ENCODE results near the gene ELFN2.
"Not testable (repeated sequence)": the region's sequence is repeated elsewhere in the genome, so short reads cannot be mapped to it uniquely, and the experiment has no call there.

ELFN2 gene

DNA sequence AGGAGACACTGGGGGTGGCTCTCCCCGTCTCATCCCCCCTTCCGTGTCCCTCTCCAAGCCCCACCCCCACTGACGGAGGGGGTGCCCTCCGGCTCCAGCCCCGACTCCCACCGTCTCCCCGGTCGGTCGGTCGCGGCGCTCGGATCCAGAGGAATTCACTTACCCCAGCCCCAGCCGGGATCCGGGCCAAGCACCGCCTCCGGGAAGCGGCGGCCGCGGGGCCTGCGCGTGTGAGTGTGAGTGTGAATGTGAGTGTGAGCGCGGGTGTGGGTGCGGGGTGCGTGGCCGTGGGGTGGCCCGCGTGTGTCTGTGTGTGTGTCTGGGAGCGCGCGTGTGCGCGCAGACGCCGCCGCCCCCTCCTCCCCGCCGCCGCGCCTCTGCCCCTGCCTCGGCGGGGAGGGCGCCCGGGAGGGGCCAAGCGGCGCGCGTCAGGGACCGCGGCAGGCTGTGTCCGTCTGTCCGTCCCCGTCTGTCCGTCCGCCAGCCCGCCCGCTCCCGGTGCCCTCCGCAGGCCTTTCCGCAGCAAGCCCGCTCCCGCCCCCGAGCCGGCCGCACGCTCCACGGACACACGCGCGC, at the start of gene ELFN2:
ELFN2 (minus strand) TSS at position 345 of the 576 bp plus-strand sequence. CDS start 51,945 bp downstream, outside the sequence.
- no peak for DNase-seq (ENCODE audit: low read depth in 2 of 2)

DNA sequence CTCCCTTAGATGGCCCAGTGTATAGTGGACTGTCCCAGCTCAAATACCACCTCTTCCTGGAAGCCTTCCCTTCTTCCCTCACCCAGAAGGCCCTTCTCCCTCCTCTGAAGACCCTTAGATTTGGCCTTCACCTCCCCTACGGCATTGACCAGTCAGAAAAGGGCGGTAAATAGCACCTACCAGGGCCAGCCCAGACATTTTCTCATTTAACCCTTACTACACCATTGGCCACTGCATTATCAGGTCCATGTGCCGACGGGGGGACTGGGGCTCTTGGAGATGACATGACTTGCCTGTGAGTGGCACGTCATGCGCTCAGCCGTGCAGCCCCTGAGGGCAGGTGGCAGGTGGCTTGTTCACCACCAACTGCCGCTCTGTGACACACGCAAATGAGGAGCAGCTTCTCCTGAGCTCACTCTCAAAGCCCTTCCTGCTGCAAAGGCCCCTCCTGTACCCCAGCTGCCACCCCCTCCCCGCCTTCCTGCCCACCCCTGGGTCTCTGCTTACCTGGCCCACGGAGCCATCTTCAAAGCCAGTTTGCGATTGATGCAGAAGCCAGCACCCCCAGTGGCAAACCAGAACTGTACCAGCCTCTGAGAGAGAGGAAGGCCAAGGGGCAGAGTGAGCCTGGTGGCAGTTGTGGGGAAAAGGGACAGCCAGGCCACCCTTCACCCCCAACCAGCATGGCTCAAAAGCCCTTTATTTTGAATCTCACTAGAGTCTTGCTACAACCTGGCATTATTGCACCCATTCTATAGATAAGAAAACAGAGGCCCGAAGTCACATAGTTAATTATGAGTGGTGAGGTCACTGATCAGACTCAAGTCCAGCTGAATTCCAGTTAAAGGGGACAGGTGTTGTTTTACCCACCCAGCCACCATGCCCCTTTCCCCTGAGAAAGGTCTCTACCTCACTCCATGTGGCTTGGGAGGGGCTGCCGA, 49.4 kb upstream of the ELFN2 start:
- DNase-seq (ENCODE audit: low read depth in 2 of 2) = no peak

GRCh38 chr22:37474447-37475090, 47.3 kb upstream of the ELFN2 start:
- no peak for DNase-seq (ENCODE audit: low read depth in 2 of 2)

DNA sequence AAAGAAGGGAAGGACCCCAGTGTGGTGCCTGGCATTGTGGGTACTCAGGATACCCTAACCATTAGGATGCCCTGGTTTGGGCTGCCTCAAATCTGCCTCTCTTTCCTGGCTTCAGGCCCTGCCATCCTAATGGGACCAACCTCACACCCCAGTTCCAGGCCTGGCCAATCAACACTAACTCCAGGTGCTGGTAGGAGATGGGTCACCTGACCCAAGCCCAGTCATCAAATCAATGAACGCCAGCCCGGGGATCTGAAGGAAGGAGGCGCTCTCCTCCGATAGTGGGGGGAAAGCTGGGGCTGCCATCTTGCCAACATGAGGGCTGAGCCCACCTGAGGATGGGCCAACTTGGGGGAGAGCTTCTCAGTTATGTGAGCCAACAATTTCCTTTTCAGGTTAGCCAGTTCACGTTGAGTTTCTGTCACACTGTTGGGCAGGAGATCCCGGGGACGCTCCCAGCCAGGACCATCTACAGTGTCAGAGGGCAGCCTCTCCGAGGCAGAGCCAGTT, 46.2 kb upstream of the ELFN2 start:
- DNase-seq (ENCODE audit: low read depth in 2 of 2) = no peak

GRCh38 chr22:37472418-37473006, 45.2 kb upstream of the ELFN2 start:
- no peak for DNase-seq (ENCODE audit: low read depth in 2 of 2)

DNA sequence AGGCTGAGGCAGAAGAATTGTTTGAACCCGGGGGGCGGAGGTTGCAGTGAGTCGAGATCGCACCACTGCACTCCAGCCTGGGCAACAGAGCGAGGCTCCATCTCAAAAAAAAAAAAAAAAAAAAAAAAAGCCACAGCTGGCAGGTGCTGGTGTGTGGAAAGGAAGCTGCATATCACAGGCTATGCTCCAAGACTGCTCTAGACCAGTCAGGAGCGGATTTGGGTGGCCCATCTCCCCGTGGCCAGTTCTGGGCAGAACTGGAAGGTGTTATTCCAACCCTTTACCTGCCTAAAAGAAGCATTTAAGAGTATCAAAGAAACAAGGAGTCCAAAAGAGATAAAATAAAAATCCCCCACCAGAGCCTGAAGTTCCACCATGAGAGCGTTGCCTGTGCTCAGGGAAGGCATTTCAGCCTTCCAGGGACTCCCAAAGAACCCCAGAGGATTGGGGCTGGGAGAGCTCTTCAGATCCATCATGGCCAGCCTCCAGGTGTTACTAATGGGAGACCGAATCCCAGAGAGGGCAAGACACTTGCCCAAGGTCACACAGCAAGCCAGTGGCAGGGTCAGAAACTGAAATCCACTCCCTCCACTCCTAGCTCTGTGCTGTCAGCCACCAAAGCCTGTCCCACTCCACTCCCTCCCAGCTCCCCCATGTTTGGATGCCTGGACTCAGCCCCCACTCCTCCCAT, 44.6 kb upstream of the ELFN2 start:
- DNase-seq (ENCODE audit: low read depth in 2 of 2) = no peak

DNA sequence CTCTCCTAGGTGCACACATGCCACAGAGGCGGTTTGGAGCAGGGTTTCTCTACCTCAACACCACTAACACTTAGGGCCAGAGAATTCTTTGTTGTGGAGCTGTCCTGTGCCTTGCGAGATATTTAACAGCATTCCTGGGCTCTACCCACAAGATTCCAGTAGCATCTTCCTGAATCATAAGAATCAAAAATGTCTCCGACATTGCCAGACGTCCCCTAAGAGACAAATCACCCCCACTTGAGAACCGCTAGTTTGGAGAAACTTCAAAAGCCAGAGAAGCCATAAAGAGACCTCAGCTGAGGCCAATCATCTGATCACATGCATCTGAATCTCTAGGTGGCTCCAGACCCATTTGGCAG, 42.8 kb upstream of the ELFN2 start:
- DNase-seq (ENCODE audit: low read depth in 2 of 2) = no peak

- DNase-seq (ENCODE audit: low read depth in 2 of 2) = no peak
These were observed 42.3 kb upstream of the ELFN2 start for GRCh38 chr22:37469416-37470086.

DNA sequence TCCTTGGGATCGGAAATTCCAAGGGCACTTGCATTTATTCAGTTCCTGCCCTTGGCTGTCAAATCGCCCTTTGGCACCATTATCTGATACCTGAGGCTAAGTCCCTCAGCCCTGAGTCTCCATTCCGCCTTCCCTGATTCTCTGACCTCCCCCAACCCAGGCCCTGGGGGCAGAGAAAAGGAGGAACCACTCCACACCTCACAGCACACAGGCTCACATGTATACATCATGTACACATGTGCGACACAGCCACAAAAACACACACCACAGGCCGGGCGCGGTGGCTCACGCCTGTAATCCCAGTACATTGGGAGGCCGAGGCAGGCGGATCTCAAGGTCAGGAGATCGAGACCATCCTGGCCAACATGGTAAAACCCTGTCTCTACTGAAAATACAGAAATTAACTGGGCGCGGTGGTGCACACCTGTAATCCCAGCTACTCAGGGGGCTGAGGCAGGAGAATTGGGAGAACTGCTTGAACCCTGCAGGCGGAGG, 41.0 kb upstream of the ELFN2 start:
- not testable (repeated sequence) for DNase-seq (ENCODE audit: low read depth in 2 of 2)

DNA sequence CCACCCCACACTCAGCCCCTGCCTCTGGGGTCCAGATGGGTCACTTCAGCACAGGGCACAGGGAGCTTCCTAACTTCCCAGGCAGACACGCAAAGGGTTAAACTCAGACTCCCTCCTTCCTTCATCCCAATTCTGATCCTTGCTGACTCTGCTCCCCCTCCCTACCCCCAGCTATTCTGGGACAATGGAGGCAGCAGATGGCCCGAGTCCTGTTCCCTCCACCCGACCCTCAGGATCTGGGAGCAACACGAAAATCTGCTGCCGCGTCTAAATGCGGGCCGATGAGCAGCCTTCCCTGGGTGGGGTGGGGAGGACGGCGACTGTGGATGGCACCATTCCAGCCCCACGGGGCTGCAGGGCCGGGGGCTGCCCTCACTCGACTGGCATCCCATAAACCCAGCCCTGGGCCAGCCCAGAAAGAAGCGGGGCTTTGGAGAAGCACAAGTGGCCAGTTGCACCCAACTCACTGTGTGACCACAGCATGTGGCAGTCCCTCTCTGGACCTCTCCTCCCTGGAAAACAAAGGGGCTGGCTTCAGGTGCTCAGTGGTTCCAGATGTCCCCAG, 40.2 kb upstream of the ELFN2 start:
- no peak for DNase-seq (ENCODE audit: low read depth in 2 of 2)

DNA sequence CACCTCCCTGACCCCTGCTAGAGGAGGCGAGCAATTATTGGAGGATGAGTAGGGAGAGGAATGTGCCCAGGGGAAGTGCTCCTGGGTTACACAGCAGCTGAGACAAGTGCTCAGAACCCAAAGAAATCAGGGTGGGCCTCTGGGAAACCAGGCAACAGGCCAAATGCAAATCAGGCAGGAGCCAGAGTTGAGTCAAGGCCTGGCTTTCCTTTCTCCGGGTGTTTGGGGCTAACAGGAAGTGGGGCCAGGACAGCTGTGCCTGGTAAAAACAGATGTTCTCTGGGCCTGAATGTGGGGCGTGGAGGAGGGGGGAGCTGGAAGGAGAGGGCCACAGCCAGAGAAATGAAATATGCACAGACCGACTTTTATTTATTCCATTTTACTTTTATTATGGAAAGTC, 36.9 kb upstream of the ELFN2 start:
- DNase-seq (ENCODE audit: low read depth in 2 of 2) = no peak

- DNase-seq (ENCODE audit: low read depth in 2 of 2) = no peak
These were observed 35.7 kb upstream of the ELFN2 start for GRCh38 chr22:37462983-37463382.

GRCh38 chr22:37462436-37462835, 35.2 kb upstream of the ELFN2 start:
- DNase-seq (ENCODE audit: low read depth in 2 of 2) = no peak

DNA sequence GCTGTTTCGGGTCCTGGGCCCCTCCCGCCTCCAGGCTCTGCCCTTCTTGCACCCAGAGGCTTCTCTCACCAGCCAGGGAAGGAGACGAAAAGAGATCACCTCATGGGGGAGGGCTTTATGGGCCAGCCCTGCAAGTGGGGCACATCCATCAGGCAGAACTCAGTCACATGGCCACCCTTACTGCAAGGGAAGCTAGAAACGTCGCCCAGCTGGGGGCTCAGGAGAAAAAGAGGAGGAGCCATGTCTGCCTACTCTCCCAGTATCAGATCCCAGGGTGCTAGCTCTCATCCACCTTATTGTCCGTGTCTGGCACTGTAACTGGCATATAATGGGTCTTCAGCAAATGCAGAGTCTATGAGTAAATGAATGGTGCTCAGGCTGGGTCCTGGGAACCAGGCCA, 34.7 kb upstream of the ELFN2 start:
- DNase-seq (ENCODE audit: low read depth in 2 of 2) = no peak

DNA sequence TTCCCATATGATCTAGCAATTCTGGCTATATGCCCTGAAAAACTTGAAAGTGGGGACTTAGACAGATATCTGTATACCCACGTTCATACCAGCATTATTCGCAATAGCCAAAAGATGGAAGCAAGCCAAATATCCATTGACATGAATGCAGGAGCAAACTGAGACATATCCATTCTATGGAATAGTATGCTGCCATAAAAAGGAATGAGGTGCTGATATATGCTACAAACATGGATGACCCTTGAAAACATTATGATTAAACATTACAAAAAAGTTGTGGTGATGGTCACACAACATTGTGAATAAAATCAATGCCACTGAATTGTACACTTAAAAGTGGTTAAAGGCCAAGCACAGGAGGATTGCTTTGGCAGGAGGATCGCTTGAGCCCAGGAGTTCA, 33.4 kb upstream of the ELFN2 start:
- DNase-seq (ENCODE audit: low read depth in 2 of 2) = no peak

GRCh38 chr22:37459206-37459605, 31.9 kb upstream of the ELFN2 start:
- DNase-seq (ENCODE audit: low read depth in 2 of 2) = no peak

GRCh38 chr22:37457093-37457893, 30.0 kb upstream of the ELFN2 start:
- peak; percentile 68 to 84 for DNase-seq (ENCODE audit: low read depth in 2 of 2)

DNA sequence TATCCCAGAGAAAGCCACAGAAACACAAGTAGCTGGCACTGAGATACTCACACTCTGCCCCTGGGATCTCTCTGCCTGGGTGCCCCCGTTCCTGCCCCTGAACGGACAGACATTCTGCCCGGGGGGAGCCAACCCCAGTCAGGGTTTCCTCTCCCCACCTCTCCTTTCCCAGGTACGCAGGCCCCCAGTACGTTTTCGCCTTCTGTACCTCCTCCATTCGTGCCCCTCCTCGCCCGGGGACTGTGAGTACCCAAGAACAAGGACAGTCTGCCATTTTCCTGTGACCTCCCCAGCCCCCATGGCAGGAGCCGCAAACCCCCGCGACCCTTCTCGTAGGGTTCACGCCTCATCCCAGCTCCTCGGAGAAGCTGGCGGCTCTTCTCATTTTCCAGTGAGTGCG, 29.1 kb upstream of the ELFN2 start:
- DNase-seq (ENCODE audit: low read depth in 2 of 2) = no peak

- DNase-seq (ENCODE audit: low read depth in 2 of 2) = no peak
These were observed 28.6 kb upstream of the ELFN2 start for GRCh38 chr22:37455896-37456295.
